ENCODE results near the gene DTNBP1. TPM values are rescaled to one million over a fixed set of nuclear protein-coding genes. Genes with fewer than 3 reads are reported as not detected.
A peak's percentile ranks its signal among the peaks of the same experiment; 100 is the strongest.

DTNBP1 gene
- total RNA-seq, 2 donors from 2014 or later, result 6.3 to 25.0 TPM

DNA sequence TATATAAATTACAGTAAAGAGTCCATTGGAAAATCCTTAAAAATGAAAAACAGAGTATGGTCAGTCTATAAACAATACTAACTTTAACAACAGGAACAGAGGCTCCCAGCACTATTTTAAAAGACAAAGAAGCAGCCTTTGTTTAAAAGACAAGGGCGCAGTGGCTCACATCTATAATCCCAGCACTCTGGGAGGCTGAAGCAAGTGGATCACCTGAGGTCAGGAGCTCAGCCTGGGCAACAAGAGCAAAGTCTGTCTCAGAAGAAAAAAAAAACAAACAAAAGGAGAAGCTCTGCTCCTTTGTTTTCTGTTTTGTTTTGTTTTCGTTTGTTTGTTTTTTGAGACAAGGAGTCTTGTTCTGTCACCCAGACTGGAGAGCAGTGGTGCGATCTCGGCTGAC, 89.4 kb downstream of the DTNBP1 start:
- H3K4me3 ChIP-seq, result no peak overlapping the region
- H3K36me3 ChIP-seq, result no peaks in the 10 kb centered on the region
- no peaks in the 10 kb centered on the region for H3K27me3 ChIP-seq
- H3K9me3 ChIP-seq, result no peaks in the 10 kb centered on the region
- DNase-seq (ENCODE audit: low spot score), result no peak
- peaks cover 0 to 9% of the 10 kb centered on the region in 2 donors for H3K4me1 ChIP-seq
- no peak overlapping the region for H3K27ac ChIP-seq
- TF ChIP-seq, protein P1, sequence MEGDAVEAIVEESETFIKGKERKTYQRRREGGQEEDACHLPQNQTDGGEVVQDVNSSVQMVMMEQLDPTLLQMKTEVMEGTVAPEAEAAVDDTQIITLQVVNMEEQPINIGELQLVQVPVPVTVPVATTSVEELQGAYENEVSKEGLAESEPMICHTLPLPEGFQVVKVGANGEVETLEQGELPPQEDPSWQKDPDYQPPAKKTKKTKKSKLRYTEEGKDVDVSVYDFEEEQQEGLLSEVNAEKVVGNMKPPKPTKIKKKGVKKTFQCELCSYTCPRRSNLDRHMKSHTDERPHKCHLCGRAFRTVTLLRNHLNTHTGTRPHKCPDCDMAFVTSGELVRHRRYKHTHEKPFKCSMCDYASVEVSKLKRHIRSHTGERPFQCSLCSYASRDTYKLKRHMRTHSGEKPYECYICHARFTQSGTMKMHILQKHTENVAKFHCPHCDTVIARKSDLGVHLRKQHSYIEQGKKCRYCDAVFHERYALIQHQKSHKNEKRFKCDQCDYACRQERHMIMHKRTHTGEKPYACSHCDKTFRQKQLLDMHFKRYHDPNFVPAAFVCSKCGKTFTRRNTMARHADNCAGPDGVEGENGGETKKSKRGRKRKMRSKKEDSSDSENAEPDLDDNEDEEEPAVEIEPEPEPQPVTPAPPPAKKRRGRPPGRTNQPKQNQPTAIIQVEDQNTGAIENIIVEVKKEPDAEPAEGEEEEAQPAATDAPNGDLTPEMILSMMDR (IDR thresholded peaks at IDR 0.05), result no peak

DNA sequence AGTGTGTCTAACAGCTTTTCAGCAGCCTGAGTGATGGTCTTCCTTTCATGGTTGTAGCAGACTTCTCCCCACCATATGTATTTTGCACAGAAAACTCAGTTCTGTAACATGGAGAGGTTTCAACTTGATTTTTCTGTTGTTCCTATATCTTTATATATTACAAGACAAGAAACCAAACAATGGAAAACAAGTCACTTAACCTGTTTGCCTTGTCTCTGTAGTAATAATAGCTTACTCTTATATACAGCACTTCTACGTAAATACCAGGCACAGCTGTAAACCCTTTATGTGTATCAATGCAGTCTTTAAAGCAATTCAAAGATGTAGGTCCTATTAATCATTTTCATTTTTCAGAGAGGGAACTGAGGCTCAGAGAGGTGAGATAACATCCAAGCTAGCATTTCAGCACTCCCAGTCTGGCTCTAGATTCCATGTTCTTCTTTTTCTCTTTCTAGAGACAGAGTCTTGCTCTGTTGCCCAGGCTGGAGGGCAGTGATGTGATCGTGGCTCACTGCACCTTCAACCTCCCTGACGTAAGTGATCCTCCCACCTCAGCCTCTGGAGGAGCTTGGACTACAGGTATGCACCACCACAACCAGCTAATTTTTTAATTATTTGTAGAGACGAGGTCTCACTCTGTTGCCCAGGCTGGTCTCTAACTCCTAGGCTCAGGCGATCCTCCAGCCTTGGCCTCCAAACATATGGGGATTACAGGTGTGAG, 90.4 kb downstream of the DTNBP1 start:
- TF ChIP-seq, protein P1 (IDR thresholded peaks at IDR 0.05), result no peak

DNA sequence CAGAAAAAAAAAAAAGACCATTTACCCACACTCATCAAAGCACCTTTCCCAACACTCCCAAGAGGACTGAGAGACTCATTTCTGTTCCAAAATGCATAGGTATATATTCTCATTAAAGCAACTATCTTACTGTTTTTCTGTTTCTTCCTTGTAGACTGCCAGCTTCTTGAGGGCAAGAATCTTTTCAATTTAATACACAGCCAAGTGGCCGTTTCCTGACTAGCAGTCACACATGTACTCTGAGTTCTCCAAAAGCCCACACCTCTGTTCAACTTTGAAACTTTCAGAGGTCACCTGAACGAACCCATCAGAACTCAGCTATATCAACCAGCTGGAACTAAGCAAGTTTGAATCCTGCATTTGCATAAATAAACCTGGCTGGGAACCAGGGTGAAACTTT, 92.7 kb downstream of the DTNBP1 start:
- Histone ChIP-seq H3K27me3 (no peaks in the 10 kb centered on the region), H3K4me1 (peaks cover 0 to 9% of the 10 kb centered on the region in 2 donors), H3K9me3 (no peaks in the 10 kb centered on the region), H3K36me3 (no peaks in the 10 kb centered on the region), H3K27ac (no peak overlapping the region), H3K4me3 (no peak overlapping the region)
- DNase-seq (ENCODE audit: low spot score), result no peak
- TF ChIP-seq, protein P1 (IDR thresholded peaks at IDR 0.05), result no peak

More for the DNA sequence above, 90.4 kb downstream of the DTNBP1 start:
- H3K27me3 ChIP-seq, result no peaks in the 10 kb centered on the region
- DNase-seq (ENCODE audit: low spot score), result no peak
- H3K9me3 ChIP-seq, result no peaks in the 10 kb centered on the region
- no peak overlapping the region for H3K27ac ChIP-seq
- no peak overlapping the region for H3K4me3 ChIP-seq
- no peaks in the 10 kb centered on the region for H3K36me3 ChIP-seq
- peaks cover 0 to 9% of the 10 kb centered on the region in 2 donors for H3K4me1 ChIP-seq

DNA sequence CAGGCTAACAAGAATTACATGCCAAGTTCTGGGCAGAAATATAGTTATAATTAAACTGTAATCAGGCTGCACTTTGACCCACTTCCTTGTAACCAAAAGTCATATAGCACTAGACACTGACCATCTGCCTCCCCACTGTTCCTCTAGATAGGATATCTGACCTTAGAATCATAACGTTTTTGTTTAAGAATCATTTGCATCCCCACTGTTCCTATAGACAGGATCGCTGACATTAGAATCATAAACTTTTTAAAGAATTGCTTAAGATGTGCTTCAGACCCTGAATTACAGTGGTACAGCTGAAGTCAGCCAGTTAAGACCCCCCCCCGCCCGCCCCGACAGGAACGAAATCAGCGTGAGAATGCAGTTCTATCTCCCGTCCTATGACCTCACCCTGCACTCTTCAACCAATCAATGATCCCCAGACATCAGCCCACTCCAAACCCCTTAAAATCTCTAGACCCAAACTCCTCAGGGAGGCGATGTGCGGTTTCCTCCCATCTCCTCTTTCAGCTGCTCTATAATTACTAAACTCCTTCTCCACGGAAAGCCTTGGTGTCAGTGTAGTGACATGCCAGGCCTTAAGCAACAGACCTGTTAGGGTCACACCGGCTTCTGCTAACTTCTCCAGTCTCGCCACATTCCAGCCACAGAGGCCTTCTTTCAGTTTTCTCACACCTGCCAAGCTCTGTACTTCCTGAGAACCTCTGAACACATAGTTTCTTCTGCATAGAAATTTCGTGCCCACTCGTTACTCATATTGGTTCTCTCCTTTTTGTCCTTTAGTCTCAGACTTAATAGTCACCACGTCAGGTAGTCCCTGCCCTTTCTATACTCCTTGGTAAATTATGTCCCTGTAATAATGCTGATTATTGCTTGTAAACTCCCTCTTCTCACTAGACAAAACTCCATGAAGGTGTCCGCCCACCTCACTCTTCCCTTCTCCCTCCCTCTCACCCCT, 93.5 kb downstream of the DTNBP1 start:
- no peaks in the 10 kb centered on the region for H3K9me3 ChIP-seq
- DNase-seq (ENCODE audit: low spot score), result no peak
- H3K4me1 ChIP-seq, result peaks cover 0 to 9% of the 10 kb centered on the region in 2 donors
- H3K36me3 ChIP-seq, result no peaks in the 10 kb centered on the region
- H3K27me3 ChIP-seq, result no peaks in the 10 kb centered on the region
- TF ChIP-seq, protein P1 (IDR thresholded peaks at IDR 0.05), result no peak
- no peak overlapping the region for H3K4me3 ChIP-seq
- H3K27ac ChIP-seq, result peak overlapping the region in 1 of 2 donors; percentile 21

DNA sequence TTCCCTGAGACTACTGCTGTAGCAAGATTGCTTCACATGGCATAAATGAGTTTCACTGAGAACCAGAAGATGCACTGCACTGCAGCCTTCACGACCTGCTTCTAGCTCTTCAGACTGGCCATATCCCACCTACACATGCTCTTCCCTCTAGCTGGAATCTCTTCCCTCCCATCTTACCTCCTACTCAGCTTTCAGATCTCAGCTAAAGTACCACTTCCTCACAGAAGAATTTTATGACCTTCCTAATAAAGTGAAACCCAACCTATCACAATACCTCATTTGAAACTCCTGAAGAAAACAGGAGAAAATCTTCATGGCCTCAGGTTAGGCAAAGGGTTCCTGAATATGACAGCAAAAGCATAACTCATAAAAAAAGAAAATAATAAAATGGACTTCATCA, 99.9 kb downstream of the DTNBP1 start:
- DNase-seq (ENCODE audit: low spot score), result no peak
- TF ChIP-seq, protein P1 (IDR thresholded peaks at IDR 0.05), result no peak
- H3K27ac ChIP-seq, result no peak overlapping the region
- no peaks in the 10 kb centered on the region for H3K9me3 ChIP-seq
- H3K4me1 ChIP-seq, result no peaks in the 10 kb centered on the region
- no peak overlapping the region for H3K4me3 ChIP-seq
- H3K36me3 ChIP-seq, result no peaks in the 10 kb centered on the region
- no peaks in the 10 kb centered on the region for H3K27me3 ChIP-seq
